Measurements from ENCODE around the gene TTLL6. TPM values are rescaled to one million over a fixed set of nuclear protein-coding genes. Genes with fewer than 3 reads are reported as not detected.

TTLL6 gene
- total RNA-seq, 1 donor from 2014 or later = 2.8 TPM

- no peaks in the 10 kb centered on the region for H3K9me3 Mint-ChIP-seq
- H3K4me1 Mint-ChIP-seq (ENCODE audit: unreplicated experiment) = no peaks in the 10 kb centered on the region
- H3K27ac Mint-ChIP-seq = no peak overlapping the region
- TF ChIP-seq, protein P1, sequence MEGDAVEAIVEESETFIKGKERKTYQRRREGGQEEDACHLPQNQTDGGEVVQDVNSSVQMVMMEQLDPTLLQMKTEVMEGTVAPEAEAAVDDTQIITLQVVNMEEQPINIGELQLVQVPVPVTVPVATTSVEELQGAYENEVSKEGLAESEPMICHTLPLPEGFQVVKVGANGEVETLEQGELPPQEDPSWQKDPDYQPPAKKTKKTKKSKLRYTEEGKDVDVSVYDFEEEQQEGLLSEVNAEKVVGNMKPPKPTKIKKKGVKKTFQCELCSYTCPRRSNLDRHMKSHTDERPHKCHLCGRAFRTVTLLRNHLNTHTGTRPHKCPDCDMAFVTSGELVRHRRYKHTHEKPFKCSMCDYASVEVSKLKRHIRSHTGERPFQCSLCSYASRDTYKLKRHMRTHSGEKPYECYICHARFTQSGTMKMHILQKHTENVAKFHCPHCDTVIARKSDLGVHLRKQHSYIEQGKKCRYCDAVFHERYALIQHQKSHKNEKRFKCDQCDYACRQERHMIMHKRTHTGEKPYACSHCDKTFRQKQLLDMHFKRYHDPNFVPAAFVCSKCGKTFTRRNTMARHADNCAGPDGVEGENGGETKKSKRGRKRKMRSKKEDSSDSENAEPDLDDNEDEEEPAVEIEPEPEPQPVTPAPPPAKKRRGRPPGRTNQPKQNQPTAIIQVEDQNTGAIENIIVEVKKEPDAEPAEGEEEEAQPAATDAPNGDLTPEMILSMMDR (conservative IDR thresholded peaks at IDR 0.05) = no peak
- DNase-seq (ENCODE audit: extremely low spot score, unreplicated experiment) = no peak
- no peak overlapping the region for H3K4me3 Mint-ChIP-seq
- H3K27me3 Mint-ChIP-seq = peaks cover 98% of the 10 kb centered on the region
- no peaks in the 10 kb centered on the region for H3K36me3 Mint-ChIP-seq
Measured at GRCh38 chr17:48754500-48755261, 62.3 kb downstream of the TTLL6 start.

DNA sequence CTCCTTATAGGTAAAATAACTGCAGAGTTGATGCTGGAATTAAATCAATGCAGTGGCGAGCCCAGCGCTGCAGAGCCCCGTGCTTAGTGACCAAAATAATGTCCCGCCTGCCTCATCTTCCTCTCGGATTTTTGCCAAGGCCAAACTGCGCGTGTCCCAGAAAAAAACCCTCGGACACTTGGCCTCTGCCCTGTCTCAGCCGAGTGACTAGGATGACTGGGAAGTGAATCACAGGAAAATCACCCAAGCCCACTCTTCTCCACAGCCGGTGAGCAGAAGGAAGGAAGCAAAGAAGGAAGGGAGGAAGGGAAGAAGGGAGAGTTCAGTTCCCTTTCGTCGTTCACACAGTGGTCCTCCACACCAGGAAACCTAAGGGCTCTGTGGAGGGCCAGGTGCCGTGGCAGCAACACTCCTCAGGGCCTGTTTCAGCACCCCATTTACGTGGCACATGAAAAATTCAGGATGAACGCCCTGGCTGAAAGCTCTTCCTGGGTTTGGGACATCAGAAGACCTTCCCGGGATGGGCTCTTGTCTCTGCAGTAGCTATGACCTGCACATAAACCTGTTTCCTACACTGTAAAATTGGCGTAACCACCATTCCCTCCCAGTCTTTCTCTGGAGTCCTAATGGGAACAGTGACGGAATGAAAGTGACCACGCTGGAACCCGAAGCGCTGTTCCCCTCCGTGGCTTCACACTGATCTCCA is 63.1 kb downstream of the TTLL6 start:
- no peak overlapping the region for H3K4me3 Mint-ChIP-seq

GRCh38 chr17:48752399-48753288 is 64.4 kb downstream of the TTLL6 start:
- DNase-seq (ENCODE audit: extremely low spot score, unreplicated experiment) = no peak
- Mint-ChIP-seq H3K4me3 (no peak overlapping the region), H3K36me3 (no peaks in the 10 kb centered on the region), H3K27me3 (peaks cover 99% of the 10 kb centered on the region), H3K27ac (no peak overlapping the region), H3K9me3 (no peaks in the 10 kb centered on the region), H3K4me1 (ENCODE audit: unreplicated experiment) (no peaks in the 10 kb centered on the region)
- TF ChIP-seq, protein P1 (conservative IDR thresholded peaks at IDR 0.05) = no peak

More for the DNA sequence above, 63.1 kb downstream of the TTLL6 start:
- DNase-seq (ENCODE audit: extremely low spot score, unreplicated experiment) = no peak
- Mint-ChIP-seq H3K36me3 (no peaks in the 10 kb centered on the region), H3K27me3 (peaks cover 98% of the 10 kb centered on the region), H3K9me3 (no peaks in the 10 kb centered on the region), H3K27ac (no peak overlapping the region), H3K4me1 (ENCODE audit: unreplicated experiment) (no peaks in the 10 kb centered on the region)
- TF ChIP-seq, protein P1 (conservative IDR thresholded peaks at IDR 0.05) = no peak

GRCh38 chr17:48751733-48752398 is 65.2 kb downstream of the TTLL6 start:
- TF ChIP-seq, protein P1 (conservative IDR thresholded peaks at IDR 0.05) = no peak
- no peak overlapping the region for H3K4me3 Mint-ChIP-seq

DNA sequence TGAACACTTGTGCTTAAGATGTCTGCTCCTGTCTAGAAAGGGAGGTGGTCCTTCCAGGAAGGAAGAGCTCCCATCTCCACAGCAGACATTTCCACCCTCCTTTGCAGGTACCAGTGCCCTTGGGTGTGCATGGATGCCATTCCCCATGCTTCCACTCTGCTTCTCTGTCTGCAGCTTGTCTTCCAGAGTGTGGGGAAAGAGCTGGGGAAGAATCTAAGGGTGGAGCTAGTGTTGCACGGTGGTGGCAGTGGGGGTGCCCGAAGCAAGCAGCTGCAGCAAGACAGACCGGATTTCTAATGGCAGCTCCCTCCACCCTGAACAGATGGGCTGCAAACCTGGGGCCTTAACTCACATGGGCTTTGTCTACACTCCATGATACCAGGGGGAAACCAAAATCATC is 65.9 kb downstream of the TTLL6 start:
- DNase-seq (ENCODE audit: extremely low spot score, unreplicated experiment) = no peak
- no peak overlapping the region for H3K27ac Mint-ChIP-seq
- peaks cover 99% of the 10 kb centered on the region for H3K27me3 Mint-ChIP-seq
- H3K4me3 Mint-ChIP-seq = peak overlapping the region; percentile 42
- no peaks in the 10 kb centered on the region for H3K36me3 Mint-ChIP-seq
- no peaks in the 10 kb centered on the region for H3K4me1 Mint-ChIP-seq (ENCODE audit: unreplicated experiment)
- no peaks in the 10 kb centered on the region for H3K9me3 Mint-ChIP-seq
- TF ChIP-seq, protein P1 (conservative IDR thresholded peaks at IDR 0.05) = no peak

More at GRCh38 chr17:48751733-48752398, 65.2 kb downstream of the TTLL6 start:
- Mint-ChIP-seq H3K9me3 (no peaks in the 10 kb centered on the region), H3K27me3 (peaks cover 99% of the 10 kb centered on the region), H3K36me3 (no peaks in the 10 kb centered on the region), H3K27ac (no peak overlapping the region), H3K4me1 (ENCODE audit: unreplicated experiment) (no peaks in the 10 kb centered on the region)
- DNase-seq (ENCODE audit: extremely low spot score, unreplicated experiment) = no peak
